ENCODE results near the gene CCNK.

The CCNK gene

DNA sequence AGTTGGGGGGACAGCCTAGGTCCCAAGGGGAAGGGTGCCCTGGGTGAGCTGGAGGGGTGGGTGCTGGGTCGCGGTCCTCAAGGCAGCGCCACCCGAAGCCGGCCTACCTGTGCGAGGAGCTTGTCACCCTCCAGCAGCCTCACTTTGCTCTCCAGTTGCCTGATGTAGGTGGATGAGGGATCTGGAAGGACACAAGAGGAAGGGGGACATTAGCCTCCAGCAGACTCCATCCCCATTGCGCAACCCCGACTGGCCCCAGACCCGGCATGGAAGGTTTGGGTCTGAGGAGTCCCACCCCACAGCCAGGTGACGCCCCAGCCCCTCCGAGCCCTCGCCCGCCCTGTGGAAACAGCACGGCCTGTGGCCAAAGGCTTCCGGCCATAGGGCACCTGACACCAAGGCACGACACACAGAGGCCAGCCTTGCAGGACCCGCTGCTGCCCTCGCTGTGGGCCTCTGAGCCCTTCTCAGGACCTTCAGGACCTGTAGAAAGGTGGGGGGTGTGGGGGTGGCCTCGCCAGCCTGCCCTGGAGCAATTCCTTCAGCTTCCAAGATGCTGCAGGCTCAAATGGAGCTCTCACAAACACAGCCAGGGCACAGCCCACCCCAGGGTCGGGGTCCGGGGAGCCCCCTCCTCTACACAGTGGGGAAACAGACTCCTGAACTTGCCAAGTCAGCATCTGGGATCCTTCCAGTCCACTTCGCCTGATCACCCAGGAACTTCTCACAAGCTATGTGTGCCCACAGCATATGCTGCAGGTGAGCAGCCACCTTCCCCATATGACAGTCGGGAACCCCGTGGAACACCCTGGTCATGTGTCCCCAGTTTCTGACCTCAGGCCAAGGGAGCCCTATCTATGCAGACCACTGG is 54.9 kb downstream of the CCNK start:
- DNase-seq (ENCODE audit: low spot score), result no peak

DNA sequence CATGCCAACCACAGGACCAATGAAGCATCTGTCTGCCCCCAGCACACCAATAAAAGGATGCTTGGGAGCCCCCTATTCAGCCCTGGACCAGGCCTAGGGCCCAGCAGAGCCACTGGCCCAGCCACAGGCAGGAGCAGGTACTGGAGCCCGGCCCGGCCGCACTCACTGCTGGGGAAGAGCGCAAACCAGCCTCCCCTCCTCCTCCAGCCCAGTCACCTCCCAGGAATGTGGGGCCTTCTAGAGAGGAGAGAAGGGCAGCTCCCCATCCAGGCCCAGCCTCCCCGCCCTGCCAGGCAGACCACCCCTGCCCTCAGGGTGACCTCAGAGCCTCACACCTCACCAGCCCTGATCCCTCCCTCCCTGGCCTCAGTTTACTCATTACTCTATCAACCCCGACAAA is 56.2 kb downstream of the CCNK start:
- no peak for DNase-seq (ENCODE audit: low spot score)

DNA sequence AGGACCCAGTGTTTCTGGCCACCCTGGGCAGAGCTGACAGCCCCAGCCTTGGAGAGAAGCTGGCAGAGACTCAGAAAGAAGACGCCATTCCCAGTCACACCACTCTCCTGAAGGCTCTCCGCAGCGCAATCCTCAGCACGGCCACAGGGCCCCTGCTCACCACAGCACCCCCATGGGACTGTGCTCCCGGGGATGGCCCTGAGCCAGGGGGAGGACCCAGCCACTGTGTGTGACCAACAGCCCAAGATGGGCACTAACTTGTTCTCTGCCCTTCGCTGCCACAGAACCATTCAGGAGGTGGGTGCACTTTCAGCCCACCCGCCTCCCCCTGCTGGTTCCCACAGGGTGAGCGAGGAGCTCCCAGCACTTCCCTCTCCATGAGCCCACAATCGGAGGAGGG is 57.1 kb downstream of the CCNK start:
- DNase-seq (ENCODE audit: low spot score), result no peak

DNA sequence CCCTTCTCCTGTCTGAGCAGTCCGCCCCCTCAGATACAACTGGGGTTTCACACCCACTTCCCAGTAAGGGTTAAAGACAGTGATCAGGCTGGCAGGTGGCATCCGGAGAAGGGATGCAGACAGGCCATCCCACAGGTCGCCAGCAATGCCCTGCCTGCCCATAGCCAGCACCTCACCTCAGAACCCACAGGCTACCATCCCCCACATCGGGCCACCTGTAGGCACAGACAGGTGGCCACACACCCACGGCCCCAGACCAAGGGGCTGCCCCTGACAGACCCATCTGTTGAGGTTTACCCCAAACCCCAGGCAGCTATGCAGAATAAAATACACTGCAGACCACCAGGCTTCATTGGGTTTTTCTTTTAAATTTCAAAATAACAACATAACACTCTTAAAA is 57.5 kb downstream of the CCNK start:
- no peak for DNase-seq (ENCODE audit: low spot score)

DNA sequence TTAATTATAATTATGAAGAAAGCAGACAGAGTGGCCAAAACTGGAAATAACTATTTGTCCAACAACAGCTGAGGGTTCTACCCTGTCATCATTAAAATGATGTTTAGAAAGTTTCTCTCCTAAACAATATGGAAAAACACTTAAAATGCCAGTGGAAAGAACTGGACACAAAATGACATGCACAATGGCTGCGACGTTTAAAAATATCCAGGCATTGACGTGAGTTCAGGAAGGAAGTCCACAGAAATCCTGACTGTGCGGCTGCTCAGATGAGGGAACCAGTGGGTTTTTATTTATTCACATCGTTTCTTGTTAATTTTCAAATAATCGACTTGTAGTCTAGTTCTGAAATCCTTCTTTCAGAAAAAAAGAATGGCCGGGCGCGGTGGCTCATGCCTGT is 58.3 kb downstream of the CCNK start:
- DNase-seq (ENCODE audit: low spot score), result no peak

DNA sequence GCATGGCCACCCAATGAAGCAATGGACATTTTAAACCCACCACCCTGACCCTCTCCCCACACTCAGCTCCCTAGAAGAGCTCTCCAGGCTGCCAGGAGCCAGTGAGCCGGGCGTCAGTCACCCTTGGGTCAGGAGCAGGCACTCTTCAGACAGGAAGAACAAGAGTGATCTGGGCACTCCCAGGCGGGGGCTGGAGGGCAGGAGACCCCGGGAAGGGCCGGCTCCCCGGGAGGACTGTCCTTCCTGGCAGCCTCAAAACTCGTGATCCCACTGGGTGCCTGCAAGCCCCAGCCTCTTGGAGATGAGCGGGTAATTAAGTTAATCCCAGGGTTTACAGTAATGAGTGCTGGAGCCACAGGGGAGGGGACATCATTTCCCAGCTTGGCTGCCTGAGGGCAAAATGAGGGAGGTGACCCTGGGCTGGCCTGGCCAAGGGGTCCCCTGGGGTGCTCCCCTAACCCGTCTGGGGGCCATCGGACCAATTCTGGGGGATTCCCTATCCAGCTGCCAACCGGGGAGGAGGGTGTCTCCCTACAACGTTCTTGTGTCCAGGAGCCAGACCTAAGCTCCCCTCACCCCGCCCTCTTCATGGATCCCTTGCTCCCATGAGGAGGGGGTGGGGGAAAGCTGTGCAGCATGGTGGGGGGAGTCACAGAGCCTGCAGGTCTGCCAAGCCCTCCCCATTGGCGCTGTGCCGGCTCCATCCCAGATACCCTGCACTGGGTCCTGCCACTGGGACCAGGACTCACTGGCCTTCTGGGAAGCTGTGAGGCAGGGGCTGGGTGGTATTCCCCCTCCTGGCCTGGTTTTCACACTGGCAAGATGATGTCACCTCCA is 59.2 kb downstream of the CCNK start:
- no peak for DNase-seq (ENCODE audit: low spot score)

DNA sequence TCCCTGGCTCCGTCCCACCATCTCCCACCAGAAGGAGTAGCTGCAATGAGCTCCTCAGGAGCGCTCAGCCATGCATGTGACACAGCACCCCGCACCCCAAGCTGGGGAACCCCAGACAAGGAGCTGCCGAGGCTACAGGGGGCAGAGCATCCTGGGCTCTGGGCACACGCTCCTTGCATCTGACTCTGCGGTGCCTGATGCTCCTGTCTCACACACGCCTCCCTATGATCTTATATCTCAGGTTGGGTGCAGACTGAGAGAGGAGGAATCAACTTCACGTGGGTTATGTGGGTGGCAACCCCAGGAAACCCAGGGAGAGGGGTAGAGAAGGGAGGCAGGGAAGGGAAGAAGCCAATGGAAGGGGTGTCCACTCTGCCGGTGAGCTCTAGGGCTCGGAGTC is 60.0 kb downstream of the CCNK start:
- DNase-seq (ENCODE audit: low spot score), result peak; percentile 55

DNA sequence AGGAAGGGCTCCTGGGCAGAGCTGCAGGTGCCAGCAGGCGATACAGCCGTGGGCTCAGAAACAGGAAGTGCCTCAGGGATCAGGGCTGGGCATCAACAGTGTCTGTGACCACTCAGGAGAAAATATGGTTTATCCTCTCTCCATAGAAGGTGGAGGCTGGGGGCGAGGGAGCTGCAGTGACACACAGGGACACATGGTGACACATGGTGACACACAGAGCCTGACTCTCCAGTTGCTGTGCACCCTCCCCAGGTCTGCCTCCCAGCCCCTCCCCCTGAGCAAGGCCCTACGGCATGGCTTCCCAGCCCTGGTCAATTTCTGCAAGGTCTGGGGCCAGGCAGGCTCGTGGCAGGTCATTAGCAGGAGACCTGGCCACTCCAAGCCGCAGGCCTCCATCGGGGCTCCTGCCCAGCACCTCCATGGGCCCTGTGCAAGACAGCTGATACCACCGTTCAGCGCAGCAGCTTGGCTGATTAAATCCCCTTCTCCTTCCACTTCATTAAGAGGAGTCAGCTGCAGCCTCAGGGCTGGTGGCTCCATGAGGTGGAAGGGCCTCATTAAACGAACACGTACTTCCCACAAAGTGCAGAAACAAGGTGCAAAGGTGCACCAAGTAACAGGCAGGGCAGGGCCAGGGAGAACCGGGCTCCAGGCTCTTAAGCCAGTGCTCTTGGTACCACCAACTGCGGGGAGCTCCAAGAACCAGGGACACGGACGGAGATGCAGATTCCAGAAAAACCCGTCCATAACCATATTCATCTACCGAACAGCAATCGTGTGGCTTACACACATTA is 60.7 kb downstream of the CCNK start:
- DNase-seq (ENCODE audit: low spot score), result no peak

DNA sequence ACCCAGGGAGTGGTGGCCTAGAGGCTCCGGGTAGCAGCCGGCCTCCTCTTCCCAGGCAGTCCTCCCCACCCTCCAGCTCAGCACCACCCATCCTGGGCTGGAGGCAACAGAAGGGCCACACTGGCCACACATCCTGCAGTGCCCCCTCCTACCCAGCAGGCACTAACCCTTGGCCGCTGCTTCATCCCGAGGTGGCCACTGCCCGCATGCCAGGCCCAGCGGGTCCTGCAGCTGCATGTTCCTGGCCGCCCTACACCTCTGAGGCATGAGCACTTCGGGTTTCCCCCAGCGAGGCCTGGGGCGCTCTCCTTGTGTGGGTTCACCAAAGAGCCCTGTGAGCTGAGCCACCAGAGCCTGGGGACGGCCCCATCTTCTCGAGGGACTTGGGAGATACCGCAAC is 61.4 kb downstream of the CCNK start:
- no peak for DNase-seq (ENCODE audit: low spot score)

DNA sequence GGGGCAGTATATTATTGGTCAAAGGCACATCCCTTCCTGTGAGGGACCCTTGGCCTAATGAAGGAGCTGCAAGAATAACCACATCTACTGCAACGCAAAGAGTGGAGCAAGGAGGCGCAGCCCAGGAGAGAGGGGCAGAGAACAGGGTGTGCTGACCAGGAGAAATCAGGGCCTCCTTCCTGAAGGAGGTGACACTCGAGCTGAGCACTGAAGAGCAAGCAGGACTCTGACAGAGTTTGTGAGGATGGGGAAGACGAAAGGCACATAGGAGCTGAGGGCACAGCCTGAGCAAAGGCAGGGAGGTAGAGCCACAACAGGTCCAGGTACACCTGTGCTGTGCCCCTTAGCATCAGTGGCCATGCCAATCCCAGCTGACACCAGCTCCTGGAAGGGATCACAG is 62.2 kb downstream of the CCNK start:
- DNase-seq (ENCODE audit: low spot score), result no peak

DNA sequence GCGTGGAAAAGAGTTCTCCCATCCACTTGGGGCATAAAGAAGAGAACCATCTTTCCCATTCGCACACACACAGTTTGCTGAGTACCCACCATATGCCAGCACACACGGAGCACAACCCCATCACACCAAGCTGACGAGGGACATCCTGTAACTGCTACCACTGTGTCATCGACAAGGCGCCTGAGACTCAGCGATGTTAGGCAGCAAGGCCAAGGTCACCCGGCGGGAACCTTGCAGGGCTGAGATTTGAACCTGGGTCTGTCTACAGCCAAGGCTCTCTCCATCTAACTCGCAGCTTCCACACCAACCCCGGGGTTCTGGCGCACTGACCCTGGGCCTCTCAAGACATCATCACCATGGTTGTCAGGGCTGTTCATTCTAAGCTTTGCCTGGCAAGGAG is 62.8 kb downstream of the CCNK start:
- DNase-seq (ENCODE audit: low spot score), result no peak

DNA sequence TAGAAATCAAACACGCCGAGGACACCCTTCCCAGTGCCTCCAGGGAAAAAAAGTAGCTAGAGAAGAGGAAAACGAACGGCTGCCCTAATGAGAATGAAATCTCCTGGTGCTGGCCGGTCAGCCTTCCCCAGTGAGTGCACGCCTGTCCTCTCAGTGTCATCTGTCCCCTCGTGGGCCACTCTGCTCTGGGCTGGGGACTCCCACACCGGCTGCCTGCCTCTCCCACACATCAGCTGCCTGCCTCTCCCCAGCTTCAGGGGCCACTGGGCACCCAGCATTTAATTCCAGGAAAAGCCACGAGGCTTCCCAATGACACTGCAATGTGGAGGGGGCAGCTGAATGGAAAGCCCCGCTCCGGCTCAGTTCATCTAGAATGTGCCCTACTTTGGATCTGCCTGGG is 63.8 kb downstream of the CCNK start:
- no peak for DNase-seq (ENCODE audit: low spot score)

DNA sequence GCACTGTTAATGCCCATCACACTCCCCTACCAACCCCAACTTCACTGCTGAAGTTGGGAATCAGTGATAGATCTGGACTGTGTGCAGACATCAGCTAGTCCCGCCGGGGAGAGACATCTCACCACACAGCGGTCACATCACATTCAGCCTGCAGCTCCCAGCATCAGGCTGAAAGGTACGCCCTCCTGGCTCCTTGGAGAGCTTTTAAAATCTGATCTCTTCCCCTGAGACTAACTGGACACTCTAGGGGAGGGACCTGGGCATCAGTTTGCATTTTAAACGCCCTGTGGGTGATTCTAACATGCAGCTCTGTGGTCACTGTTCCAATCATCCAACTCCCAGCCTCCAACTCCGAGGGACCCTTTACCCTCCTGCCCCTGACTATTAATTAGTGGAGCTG is 64.4 kb downstream of the CCNK start:
- no peak for DNase-seq (ENCODE audit: low spot score)

DNA sequence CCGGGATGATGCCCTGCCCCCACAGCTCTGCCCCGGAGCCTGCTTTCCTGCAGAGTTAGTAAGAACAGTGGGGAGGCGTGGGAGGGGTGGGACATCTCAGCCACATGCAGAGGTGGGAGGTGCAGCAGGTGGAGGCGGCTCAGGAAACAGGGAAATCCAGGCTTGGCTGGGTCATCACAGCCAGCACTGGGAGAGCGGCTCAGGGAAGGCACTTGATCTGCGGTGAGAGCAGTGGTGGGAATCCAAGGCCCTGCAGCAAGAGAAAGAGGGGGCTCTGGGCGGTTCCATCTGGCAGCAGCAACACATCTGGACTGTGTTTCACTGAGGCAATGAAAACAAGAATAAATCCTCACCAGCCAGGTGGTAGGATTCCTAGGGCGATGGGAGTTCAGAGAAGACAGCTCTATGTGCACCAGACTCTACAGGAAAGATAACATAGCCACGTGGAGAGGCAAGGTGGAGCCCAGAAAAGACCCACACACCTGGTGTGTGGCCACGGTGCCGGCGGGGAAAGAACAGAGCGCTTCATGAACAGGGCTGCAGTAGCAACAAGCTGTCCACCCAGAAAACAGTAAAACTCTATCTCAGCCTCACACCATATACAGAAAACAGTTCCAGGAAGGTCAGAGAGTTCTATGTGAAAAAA is 65.1 kb downstream of the CCNK start:
- DNase-seq (ENCODE audit: low spot score), result no peak

DNA sequence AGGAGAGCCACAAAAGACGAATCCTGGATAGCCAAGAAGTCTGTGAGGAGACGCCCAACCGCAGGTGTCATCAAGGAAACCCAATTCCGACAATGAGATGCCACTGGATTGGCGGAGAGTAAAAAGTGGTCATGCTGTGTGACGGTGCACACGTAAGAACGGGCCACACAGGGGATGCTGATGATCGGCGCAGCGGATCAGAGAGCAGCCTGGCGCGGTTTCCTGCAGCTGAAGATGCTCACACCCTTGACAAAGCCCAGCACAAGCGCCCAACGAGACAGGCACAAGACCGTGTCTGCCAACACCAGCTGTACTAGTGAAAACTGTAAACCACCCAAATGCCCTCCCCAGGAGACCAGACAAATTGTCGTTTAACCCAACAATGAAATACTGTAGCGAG is 67.0 kb downstream of the CCNK start:
- DNase-seq (ENCODE audit: low spot score), result no peak

DNA sequence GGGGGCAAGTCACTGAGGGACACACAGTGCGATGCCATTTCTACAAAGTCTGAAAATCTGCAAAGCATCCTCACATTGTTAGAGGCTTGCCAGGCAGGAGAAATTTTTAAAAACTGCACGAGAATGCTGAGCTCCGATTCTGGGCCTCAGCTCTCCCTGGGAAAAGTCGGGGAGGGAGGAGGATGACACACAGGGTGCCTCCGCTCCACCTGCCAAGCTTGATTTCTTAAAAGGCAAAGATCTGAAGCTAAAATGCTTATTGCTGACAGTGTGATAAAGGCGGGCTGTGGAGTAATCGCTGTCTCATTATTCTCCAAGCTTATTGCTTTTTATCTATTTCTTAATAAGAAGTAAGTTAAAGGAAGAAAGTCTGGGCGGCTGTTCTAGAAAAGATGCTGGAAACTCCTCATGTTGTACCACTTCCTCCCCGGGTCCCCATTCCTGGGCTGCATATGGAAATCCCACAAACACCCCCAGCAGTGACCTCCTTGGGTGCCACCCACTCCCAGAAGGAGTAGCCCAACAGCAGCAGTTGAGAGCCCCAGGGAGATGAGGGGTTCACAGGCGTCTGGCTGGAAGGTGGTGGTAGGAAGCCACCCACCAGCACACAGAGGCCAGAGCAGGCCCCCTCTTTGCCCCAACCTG is 67.8 kb downstream of the CCNK start:
- peak; percentile 81 for DNase-seq (ENCODE audit: low spot score)

DNA sequence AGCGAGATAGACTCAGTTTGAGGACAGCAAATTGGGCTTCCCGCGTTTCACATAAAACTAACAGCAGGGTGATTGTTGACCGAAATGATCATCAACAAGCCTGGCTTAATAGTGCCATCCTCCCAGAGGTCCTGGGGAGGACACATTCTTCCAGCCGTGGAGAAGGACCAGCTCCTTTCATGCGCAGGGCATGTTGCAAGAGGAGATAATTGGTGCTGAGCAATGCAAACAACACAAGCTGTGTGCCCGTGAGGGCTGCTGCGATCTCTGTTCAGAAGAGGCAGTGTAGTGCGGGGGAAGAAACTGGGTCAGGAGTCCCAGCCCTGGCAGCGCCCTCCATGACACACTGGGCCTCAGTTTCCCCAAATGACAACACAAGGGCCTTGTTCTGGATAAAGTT is 68.5 kb downstream of the CCNK start:
- no peak for DNase-seq (ENCODE audit: low spot score)

DNA sequence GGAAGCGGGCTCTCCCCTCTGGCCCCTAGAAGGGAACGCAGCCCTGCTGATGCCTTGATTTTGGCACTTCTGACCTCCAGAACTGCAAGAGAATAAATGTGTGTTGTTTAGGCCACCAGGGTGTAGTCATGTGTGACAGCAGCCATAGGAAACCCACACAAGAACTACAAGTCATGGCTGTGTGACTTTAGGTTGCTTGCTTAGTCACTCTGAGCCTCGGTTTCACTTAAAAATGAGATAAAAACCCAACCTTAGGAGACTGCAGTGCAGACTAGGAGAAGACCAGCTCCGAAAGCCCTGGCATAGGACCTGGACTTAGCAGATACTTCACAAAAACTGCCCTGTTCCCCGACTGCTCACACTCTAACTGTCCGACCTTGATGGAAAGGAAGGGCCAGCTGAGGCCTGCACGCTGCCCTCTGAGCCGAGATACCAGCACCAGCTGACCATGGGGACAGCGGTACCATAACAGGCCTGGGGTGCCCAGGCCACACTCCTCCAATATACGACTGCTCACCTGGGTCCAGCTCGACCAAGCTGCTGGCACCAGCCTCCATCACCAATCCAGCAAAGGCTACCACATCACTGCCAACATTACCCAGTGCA is 69.3 kb downstream of the CCNK start:
- DNase-seq (ENCODE audit: low spot score), result no peak

DNA sequence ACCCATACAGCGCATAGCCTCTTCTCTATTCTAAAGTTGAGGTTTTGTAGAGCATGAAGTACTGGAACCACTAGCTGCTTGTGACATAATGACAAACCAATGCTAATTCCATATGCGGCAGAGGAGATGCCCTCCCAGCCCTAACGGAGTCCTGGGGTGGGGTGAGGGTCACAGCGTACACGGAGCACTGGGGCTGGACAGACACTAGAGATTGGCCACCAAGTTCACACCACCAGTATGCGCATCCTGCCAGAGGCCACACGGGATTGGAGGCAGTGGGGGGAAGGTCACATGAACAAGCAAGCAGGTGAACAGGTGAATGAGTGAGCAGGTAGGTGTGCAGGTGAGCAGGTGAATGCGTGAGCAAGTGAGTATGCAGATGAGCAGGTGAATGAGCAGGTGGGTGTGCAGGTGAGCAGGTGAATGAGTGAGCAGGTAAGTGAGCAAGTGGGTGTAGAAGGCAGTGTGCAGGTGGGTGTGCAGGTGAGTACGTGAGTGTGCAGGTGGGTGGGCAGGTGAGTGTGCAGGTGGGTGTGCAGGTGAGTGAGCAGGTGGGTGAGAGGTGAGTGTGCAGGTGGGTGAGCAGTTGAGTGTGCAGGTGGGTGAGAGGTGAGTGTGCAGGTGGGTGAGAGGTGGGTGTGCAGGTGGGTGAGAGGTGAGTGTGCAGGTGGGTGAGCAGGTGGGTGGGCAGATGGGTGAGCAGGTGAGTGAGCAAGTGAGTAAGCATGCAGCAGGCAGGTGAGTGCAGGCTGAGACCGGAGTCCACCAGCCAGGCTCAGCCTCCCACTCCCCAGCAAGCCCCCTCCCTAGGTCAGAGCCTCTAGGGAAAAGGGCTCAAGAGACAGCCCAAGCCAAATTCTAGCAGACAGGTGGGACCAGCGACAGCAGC is 70.1 kb downstream of the CCNK start:
- DNase-seq (ENCODE audit: low spot score), result no peak

DNA sequence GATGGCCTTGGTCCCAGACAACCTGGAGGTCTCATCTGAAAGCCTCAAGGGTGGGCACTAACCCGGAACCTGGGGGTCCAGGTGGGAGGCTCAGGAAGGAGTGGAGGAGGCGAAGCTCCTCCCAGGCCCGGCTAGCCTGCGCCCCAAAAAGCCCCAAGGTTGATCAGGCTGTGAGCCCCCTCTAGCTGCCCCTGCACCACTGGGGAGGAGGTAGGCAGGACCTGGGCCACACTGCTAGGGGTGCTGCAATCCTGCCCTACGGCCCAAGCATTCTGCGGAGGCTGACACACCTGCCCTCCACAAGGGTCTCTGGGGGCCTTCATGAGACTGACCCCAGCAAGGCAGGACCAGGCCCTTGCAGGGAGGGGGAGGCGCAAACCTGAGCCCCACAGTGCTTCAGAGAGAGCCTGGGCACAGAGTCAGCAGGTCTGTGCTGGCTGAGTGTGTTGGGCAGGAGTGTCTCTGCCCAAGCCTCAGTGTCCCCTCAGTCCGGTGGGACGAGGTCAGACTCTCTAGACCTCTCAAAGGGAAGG is 70.9 kb downstream of the CCNK start:
- DNase-seq (ENCODE audit: low spot score), result no peak
